ENCODE data around the gene CDH23. TPM values are rescaled to one million over a fixed set of nuclear protein-coding genes. Genes with fewer than 3 reads are reported as not detected.

CDH23 gene
- total and polyA plus RNA-seq, 2 donors (not counting 1 experiment from before 2014, with no cell fraction given): 0.01 to 0.17 TPM

DNA sequence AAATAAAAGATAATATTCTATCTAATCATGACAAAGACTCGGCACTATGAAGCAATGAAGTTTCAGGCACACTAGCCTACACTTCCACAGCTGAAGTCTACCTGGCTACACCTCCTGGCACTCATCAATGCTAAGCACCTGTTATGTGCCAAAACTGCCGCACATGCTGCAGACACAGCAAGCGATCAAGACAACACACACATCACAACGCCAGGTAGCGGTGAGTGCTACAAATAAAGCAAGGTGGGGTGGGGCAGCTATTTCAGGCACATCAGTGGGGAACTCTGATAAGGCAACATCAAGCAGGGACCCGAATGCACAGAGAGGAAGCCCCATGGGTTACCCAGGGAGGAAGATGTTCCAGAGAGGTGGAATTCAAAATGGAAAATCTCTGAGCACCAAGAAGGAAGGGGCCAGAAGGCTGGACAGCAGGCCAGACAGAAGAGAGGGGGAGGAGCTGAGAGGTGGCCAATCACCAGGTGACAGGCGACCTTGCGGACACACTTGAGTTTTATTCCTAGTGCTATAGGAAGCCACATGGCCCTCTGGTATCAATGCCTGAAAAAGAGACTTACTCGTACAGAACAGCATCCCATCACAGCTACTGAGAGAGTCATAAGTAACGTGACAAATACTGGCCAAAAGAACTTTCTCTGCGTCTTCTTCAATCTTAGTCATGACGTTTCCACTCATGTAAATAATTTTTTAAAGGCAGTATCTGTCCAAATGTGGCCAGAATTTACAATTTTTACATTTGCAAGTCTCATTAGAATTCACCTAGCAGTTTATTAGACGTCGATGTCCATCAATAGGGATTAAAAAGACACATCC is 446.4 kb downstream of the CDH23 start:
- H3K4me2 ChIP-seq (ENCODE audit: extremely low read depth, insufficient read depth, low read length): no peak overlapping the region
- no peak for TF ChIP-seq EZH2 (IDR thresholded peaks at IDR 0.05; ENCODE audit: low read length, missing control alignments)
- TF ChIP-seq, protein P1, sequence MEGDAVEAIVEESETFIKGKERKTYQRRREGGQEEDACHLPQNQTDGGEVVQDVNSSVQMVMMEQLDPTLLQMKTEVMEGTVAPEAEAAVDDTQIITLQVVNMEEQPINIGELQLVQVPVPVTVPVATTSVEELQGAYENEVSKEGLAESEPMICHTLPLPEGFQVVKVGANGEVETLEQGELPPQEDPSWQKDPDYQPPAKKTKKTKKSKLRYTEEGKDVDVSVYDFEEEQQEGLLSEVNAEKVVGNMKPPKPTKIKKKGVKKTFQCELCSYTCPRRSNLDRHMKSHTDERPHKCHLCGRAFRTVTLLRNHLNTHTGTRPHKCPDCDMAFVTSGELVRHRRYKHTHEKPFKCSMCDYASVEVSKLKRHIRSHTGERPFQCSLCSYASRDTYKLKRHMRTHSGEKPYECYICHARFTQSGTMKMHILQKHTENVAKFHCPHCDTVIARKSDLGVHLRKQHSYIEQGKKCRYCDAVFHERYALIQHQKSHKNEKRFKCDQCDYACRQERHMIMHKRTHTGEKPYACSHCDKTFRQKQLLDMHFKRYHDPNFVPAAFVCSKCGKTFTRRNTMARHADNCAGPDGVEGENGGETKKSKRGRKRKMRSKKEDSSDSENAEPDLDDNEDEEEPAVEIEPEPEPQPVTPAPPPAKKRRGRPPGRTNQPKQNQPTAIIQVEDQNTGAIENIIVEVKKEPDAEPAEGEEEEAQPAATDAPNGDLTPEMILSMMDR (conservative IDR thresholded peaks at IDR 0.05 in 1 of 2, IDR thresholded peaks at IDR 0.05 in 1 of 2; ENCODE audit: low read depth in 1 of 2, low read length in 2 of 2): no peak
- no peaks in the 10 kb centered on the region for H3K27me3 ChIP-seq (ENCODE audit: control insufficient read depth, insufficient read depth, low read length)
- H3K27ac ChIP-seq (ENCODE audit: insufficient read depth, low read length): no peak overlapping the region
- no peak overlapping the region for H2AFZ ChIP-seq (ENCODE audit: low read length)
- H3K9me3 ChIP-seq (ENCODE audit: control insufficient read depth, insufficient read depth, low read depth, low read length): no peaks in the 10 kb centered on the region
- peaks cover 2% of the 10 kb centered on the region for H4K20me1 ChIP-seq (ENCODE audit: control insufficient read depth, extremely low read depth, insufficient read depth, low read length)
- H3K9ac ChIP-seq (ENCODE audit: insufficient read depth, low read length): no peak overlapping the region
- peaks cover 23% of the 10 kb centered on the region for H3K4me1 ChIP-seq (ENCODE audit: control insufficient read depth, extremely low read depth, insufficient read depth, low read length)
- H3K79me2 ChIP-seq (ENCODE audit: control insufficient read depth, insufficient read depth, low read length): peaks cover 86% of the 10 kb centered on the region
- DNase-seq (ENCODE audit: low read depth in 2 of 2): no peak
- no peaks in the 10 kb centered on the region for H3K36me3 ChIP-seq (ENCODE audit: control insufficient read depth, insufficient read depth, low read length)
- no peak overlapping the region for H3K4me3 ChIP-seq (replicated peaks in 1 of 4; ENCODE audit: control extremely low read depth in 1 of 4, insufficient read depth in 1 of 4, low read depth in 3 of 4, low read length in 4 of 4)

GRCh38 chr10:71844084-71844483 is 447.4 kb downstream of the CDH23 start:
- Histone ChIP-seq H3K9me3 (ENCODE audit: control insufficient read depth, insufficient read depth, low read depth, low read length) (no peaks in the 10 kb centered on the region), H3K4me1 (ENCODE audit: control insufficient read depth, extremely low read depth, insufficient read depth, low read length) (peaks cover 23% of the 10 kb centered on the region), H3K4me2 (ENCODE audit: extremely low read depth, insufficient read depth, low read length) (no peak overlapping the region), H3K36me3 (ENCODE audit: control insufficient read depth, insufficient read depth, low read length) (no peaks in the 10 kb centered on the region), H2AFZ (ENCODE audit: low read length) (no peak overlapping the region), H3K27ac (ENCODE audit: insufficient read depth, low read length) (no peak overlapping the region), H4K20me1 (ENCODE audit: control insufficient read depth, extremely low read depth, insufficient read depth, low read length) (peaks cover 2% of the 10 kb centered on the region), H3K9ac (ENCODE audit: insufficient read depth, low read length) (no peak overlapping the region), H3K4me3 (replicated peaks in 1 of 4; ENCODE audit: control extremely low read depth in 1 of 4, insufficient read depth in 1 of 4, low read depth in 3 of 4, low read length in 4 of 4) (no peak overlapping the region), H3K79me2 (ENCODE audit: control insufficient read depth, insufficient read depth, low read length) (peaks cover 89% of the 10 kb centered on the region), H3K27me3 (ENCODE audit: control insufficient read depth, insufficient read depth, low read length) (no peaks in the 10 kb centered on the region)
- no peak for TF ChIP-seq EZH2 (IDR thresholded peaks at IDR 0.05; ENCODE audit: low read length, missing control alignments)
- TF ChIP-seq, protein P1 (conservative IDR thresholded peaks at IDR 0.05 in 1 of 2, IDR thresholded peaks at IDR 0.05 in 1 of 2; ENCODE audit: low read depth in 1 of 2, low read length in 2 of 2): no peak
- no peak for DNase-seq (ENCODE audit: low read depth in 2 of 2)

DNA sequence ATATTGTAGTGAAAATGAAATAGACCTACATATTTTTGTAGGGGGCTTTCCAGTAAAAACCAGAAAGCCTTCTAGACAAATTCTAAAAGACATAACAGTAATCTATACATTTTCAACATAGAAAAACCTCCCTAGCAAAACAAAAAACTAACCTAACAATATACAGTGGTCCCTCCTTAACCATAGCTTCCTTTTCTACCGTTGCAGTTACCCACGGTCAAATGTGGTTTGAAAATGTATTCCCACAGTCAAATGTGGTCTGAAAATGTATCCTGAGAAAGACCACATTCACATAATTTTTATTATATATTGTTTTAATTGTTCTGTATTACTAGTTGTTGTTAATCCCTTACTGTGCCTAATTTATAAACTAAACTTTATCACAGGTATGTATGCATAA is 448.0 kb downstream of the CDH23 start:
- Histone ChIP-seq H3K27me3 (ENCODE audit: control insufficient read depth, insufficient read depth, low read length) (no peaks in the 10 kb centered on the region), H3K4me1 (ENCODE audit: control insufficient read depth, extremely low read depth, insufficient read depth, low read length) (peaks cover 22% of the 10 kb centered on the region), H3K79me2 (ENCODE audit: control insufficient read depth, insufficient read depth, low read length) (peaks cover 91% of the 10 kb centered on the region), H3K4me2 (ENCODE audit: extremely low read depth, insufficient read depth, low read length) (no peak overlapping the region), H2AFZ (ENCODE audit: low read length) (no peak overlapping the region), H3K4me3 (replicated peaks in 1 of 4; ENCODE audit: control extremely low read depth in 1 of 4, insufficient read depth in 1 of 4, low read depth in 3 of 4, low read length in 4 of 4) (no peak overlapping the region), H3K9ac (ENCODE audit: insufficient read depth, low read length) (no peak overlapping the region), H3K27ac (ENCODE audit: insufficient read depth, low read length) (no peak overlapping the region), H4K20me1 (ENCODE audit: control insufficient read depth, extremely low read depth, insufficient read depth, low read length) (peaks cover 2% of the 10 kb centered on the region), H3K9me3 (ENCODE audit: control insufficient read depth, insufficient read depth, low read depth, low read length) (no peaks in the 10 kb centered on the region), H3K36me3 (ENCODE audit: control insufficient read depth, insufficient read depth, low read length) (no peaks in the 10 kb centered on the region)
- DNase-seq (ENCODE audit: low read depth in 2 of 2): no peak
- TF ChIP-seq, protein P1 (conservative IDR thresholded peaks at IDR 0.05 in 1 of 2, IDR thresholded peaks at IDR 0.05 in 1 of 2; ENCODE audit: low read depth in 1 of 2, low read length in 2 of 2): no peak
- TF ChIP-seq EZH2 (IDR thresholded peaks at IDR 0.05; ENCODE audit: low read length, missing control alignments): no peak

Measured in fibroblast of lung (primary cell).